HG03439 (cell line): ENCODE results near the gene XIRP1.

Experiments
- ATAC-seq: cut with Tn5 transposase; IDR thresholded peaks from one replicate; pipeline ENCODE4 v1.9.1; 2021; ENCODE audit warnings: mild to moderate bottlenecking, moderate library complexity; ENCODE audit not compliant: unreplicated experiment

XIRP1 gene

GRCh38 chr3:39166932-39167532 is 25.4 kb downstream of the XIRP1 start:
- no peak for ATAC-seq

- ATAC-seq = no peak
Measured at GRCh38 chr3:39166134-39166710, 26.2 kb downstream of the XIRP1 start.

- no peak for ATAC-seq
Measured at GRCh38 chr3:39165518-39165917, 26.9 kb downstream of the XIRP1 start.

- ATAC-seq = no peak
Measured at GRCh38 chr3:39164414-39164813, 28.0 kb downstream of the XIRP1 start.

GRCh38 chr3:39158148-39158715 is 34.2 kb downstream of the XIRP1 start:
- no peak for ATAC-seq

GRCh38 chr3:39157359-39157758 is 35.0 kb downstream of the XIRP1 start:
- ATAC-seq = no peak

GRCh38 chr3:39156421-39156820 is 36.0 kb downstream of the XIRP1 start:
- ATAC-seq = no peak

- ATAC-seq = no peak
Measured at GRCh38 chr3:39154280-39155021, 37.9 kb downstream of the XIRP1 start.

- ATAC-seq = no peak
Measured at GRCh38 chr3:39153977-39154279, 38.5 kb downstream of the XIRP1 start.

GRCh38 chr3:39150803-39151631 is 41.4 kb downstream of the XIRP1 start:
- ATAC-seq = no peak

- no peak for ATAC-seq
Measured at GRCh38 chr3:39150148-39150802, 42.1 kb downstream of the XIRP1 start.

- no peak for ATAC-seq
Measured at GRCh38 chr3:39149498-39150147, 42.8 kb downstream of the XIRP1 start.

GRCh38 chr3:39149059-39149455 is 43.3 kb downstream of the XIRP1 start:
- no peak for ATAC-seq

- no peak for ATAC-seq
Measured at GRCh38 chr3:39148435-39149058, 43.8 kb downstream of the XIRP1 start.

GRCh38 chr3:39147711-39148434 is 44.5 kb downstream of the XIRP1 start:
- no peak for ATAC-seq

GRCh38 chr3:39146611-39147591 is 45.5 kb downstream of the XIRP1 start:
- ATAC-seq = no peak

- ATAC-seq = no peak
Measured at GRCh38 chr3:39146083-39146501, 46.3 kb downstream of the XIRP1 start.
